Inflammatory macrophage treated with lipopolysaccharide for 4 hours (primary cell): ENCODE measurements around the gene CLASRP.
A peak's percentile ranks its signal among the peaks of the same experiment; 100 is the strongest.

Experiments
- DNase-seq: peaks from one replicate; pipeline ENCODE4 v3.0.0-alpha.2; 2020

The CLASRP gene

DNA sequence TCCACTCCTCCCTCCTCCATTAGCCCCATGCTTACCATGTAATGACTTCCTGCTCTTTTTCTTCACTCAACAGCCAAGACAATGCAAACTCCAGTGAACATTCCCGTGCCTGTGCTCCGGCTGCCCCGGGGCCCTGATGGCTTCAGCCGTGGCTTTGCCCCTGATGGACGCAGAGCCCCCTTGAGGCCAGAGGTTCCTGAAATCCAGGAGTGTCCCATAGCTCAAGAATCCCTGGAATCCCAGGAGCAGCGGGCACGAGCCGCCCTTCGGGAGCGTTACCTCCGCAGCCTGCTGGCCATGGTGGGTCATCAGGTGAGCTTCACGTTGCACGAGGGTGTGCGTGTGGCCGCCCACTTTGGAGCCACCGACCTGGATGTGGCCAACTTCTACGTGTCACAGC, 51.2 kb downstream of the CLASRP start:
- DNase-seq = no peak

DNA sequence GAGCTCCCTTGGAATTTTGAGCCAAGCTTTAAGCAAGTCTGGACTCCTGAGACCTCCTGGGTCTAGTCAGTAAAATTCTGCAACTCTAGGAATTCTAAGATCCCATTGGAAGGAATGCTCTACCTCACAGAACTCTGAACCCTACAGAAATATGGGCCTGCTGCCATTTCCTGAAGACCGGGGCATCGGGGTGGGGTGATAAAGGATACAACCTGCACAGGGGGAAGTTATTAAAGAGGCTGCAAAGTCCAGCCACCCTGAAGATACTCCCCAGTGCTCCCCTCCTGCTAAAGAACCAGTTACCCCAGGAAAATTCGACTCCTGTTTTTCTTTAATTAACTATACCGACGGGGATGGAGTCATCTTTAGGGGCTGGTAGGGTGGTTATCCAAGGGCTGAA, 51.8 kb downstream of the CLASRP start:
- no peak for DNase-seq

DNA sequence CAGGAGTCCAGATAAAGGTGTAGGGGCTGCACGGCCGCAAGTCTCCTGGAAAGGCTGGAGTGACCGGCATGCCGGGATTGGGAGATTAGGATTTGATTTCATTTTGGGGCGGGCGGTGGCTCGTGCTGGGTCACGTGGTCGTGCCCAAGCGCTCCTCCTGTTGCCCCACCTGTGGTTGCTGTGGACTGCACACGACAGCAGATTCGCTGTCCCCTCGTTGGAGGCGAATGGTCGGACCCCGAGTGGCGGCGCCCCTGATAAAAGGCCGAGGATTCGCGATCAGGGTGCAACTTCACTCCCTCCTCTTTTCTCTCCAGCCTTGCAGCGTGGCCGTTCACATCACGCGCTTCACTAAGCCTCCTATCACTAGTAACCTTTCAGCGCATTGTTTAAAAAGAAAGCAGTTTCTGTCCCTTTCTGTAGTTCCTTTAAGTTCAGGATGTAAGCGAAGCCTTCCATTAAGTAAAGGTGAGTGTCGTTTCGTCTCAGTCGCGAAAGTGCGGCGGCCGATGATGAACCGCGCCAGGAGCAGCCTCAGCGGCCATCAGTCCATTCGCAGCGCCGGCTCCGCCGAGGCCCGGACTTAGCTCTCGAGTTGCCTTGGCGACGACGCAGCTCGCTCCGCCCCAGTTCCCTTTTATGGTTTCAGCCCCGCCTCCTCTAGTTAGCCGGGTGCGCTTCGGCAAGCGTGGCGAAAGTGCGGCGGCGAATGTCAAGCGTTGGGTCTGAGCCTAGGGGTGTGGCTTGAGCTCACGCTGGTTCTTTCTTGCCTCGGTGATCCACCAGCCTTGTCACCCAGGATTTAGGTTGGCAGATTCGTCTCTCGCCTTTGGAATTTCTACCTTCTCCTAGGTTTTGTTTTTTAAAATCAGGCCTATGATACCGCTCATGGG, 52.4 kb downstream of the CLASRP start:
- DNase-seq = peak; percentile 99

DNA sequence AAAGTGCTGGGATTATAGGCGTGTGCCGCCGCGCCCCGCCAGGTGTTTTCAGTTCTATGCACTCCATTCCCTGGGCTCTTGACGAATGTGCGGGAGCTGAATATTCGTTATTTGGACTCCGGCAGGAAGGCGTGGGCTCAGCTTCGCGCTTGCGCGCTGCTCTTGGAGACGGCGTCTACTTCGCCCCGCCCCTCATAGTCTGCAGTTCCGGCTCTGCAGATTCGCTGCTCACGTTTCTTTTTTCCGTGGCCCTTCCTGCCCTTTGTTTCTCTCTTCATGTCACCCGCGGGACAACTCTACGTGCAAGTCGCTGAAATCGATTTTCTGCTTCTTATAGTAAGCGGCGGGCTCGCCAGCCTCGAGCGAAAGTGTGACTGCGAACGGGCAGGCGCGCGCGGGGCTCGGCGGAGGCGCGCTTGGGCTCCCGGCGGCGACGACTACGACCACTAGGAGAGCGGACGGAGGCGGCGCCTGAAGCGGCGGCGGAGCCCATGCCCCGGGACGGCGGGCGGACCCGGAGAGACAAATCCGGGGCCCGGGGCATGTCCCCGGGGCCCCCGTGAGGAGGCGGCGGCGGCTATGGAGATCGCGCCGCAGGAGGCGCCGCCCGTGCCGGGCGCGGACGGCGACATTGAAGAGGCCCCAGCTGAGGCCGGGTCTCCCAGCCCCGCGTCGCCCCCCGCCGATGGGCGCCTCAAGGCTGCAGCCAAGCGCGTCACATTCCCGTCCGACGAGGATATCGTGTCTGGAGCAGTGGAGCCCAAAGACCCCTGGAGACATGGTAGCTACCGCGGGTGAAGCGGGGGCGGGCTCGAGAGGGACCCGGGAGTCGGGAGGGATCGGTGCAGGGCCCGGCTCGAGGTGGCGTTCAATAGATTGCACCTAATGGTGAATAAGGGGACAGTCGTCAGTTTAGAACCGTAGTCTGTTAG, 54.2 kb downstream of the CLASRP start, which contains the start of gene PPP1R37:
Gene PPP1R37, plus strand, starts transcription at position 433 of the 932 bp plus-strand sequence. Its CDS starts 147 bp downstream, at position 580.
- peak; percentile 98 for DNase-seq

DNA sequence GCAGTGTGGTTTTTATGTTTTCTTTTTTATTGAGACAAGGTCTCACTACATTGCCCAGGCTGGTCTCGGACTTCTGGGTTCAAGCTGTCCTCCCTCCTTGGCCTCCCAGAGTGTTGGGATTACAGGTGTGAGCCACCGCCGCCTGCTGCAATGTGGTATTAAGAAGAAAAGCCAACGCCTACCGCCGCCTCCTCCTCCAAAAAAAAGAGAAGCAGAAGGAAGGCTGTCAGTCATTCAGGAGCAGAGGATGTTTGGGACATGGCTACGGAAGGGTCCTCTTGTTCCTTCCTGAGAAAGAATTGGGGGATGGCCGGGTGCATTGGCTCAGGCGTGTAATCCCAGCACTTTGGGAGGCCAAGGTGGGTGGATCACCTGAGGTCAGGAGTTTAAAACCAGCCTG, 55.3 kb downstream of the CLASRP start:
- DNase-seq = no peak

DNA sequence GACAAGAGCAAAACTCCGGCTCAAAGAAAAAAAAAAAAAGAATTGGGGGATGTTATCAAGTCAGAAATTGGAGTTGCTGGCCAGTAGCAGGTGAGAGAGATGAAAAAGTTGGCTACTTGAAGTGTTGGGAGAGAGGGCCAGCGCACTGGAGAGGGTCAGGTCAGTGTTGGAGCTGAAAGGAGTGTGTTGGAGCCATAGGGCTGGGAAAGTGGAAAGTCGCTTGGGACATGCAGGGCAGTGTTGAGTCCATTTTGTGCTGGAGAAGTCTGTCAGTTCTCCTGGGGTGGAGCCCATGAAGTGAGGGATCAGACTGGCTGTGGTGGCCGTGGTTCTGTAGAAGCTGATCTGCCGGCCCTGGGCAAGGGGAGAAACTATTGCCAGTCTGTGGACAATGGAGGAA, 55.9 kb downstream of the CLASRP start:
- DNase-seq = no peak

DNA sequence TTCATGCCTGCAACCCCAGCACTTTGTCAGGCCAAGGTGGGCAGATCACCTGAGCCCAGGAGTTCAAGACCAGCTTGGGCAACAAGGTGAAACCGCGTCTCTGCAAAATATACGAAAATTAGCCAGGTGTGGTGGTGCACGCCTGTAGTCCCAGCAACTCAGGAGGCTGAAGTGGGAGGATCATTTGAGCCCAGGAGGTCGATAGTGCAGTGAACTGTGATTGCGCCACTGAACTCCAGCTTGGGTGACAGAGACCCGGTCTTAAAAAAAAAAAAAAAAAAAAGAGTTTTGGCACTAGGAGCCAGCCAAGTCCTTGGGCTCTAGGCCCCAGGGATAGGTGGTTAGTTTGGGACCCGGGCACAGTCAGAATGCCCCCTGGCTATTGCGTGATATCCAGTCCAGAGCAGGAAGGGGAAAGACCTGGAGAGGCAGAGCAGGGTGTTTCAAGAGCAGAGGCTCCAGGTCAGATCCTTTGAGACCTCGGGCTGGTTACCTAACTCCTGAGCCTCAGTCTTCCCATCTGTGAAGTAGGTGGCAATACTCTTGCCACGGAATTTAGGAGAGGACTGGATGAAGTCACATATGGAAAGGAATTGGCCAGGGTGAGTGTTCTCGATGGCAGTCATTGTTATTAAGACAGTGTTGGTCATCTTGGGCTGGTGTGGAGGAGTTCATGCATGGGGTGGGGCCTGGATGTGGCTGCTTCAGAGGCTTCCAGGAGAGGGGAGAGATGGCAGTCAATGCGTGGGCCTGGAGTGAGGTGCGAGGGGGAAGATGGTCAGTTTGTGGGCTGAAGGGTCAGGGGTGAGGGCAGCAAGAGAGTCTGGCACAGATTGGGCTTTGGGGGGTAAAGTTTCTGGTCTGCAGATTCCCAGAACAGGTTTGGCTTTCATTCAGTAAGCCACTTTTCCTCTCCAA, 56.9 kb downstream of the CLASRP start:
- DNase-seq = peak; percentile 10

DNA sequence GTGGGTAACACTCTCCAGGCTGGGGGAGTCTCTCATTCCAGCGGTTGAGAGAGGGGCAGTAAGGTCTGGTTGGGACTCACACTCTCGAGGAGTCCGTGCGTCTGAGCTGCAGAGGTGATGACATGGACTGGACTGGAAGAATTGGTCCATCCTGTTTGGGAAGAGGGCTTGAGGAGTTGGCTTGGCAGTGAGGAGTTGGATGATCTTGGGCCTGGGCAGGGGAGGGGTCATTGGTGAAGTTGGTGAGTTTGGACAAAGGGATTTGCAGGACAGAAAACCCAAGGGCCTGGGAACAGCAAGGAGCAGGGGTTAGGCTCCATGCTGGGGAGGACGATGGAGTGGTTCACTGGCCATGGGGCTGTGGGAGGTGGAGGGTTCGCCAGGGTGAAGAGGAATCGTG, 57.9 kb downstream of the CLASRP start:
- DNase-seq = no peak

DNA sequence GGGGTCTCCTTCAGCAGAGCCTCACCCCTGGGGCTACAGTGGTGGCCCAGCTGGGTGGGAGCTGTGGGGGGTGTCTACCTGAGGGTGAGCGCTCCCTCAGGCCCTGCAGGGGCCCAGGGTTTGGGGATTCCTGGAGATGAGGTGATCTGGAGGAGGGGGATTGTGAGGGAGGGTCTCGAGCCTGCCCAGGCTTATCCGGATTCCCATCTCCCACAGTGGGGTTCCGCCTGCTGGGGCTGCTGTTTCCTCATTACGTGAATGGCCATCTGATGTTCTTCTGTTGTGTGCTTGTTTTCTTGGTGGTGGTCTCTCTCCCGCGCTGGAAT, 58.6 kb downstream of the CLASRP start:
- DNase-seq = no peak

DNA sequence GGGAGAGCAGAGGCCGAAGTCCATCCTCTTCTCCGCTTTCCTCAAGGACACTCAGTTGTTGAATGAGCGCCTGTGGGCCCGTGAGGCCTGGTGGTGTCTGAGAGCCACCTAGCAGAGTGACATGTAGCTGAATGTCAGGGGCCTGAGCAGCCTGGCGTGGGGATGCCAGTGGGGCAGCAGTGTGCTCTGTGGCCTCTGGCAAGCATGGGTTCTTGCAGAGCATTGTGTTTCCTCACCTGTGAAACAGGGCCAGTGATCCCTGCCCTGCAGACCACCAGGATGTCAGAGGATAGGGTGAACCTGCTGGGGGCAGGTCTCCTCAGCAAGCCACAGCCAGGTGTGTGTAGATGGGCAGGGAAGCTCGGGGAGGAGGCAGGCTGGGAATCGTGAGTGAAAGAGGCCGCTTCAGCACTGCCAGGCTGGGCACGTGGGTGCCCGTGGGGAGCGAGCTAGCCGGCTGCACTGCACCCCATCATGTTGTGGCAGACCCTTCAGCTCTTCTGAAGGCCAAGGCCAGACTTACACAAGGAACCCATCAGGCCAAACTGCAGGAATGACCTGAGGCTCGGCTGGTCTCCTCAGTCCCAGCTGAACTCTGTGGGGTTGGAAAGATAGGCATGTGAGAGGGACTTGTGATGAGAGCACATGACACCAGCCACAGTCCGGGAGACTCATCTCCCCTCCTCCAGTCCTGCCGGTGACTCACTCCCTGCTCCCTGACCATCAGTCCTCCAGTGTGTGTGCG, 59.1 kb downstream of the CLASRP start:
- peak; percentile 90 for DNase-seq

DNA sequence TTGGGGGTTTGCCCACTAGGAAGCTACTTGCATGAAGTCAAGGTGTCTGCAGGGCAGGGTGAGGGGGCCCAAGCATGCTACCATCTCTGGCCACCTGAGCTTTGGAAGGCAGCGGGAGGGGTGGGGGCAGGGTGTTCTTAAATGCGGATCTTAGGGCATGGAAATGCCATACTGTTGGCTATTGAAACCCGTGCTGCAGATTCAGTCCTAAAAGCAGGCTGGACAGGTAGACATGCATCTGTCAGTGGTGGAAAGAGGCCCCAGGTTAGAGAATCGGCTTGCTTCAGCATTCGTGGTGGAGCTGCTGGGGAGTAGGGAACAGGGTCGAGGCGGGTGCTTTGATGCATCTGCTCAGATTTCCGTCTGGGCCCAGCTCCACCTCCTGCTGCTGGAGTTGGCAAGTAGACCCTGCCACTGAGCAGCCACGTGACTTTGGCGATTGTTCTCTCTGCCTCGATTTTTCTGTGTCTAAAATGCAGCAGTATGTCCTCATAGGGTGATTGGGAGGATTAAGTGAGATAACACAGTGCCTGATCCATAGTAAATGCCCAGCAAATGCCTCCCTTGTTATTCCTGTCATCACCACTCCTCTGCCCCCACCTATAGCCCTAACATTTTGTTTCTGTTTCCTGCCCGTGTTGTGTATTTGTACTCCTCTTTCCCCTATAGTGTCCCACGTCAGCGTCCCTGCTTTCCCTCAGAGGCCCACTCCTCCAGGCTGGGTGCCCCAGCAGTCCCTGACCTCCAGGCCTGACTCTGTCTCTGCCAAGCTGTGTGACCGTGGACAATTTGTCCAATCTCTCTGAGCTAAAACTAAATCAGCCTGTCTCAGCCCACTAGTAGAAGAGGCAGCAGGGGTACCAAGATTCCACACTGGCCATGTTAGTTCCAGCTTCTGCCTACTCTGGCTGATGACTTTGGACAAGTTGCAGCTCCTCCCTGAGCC, 59.9 kb downstream of the CLASRP start:
- DNase-seq = no peak

DNA sequence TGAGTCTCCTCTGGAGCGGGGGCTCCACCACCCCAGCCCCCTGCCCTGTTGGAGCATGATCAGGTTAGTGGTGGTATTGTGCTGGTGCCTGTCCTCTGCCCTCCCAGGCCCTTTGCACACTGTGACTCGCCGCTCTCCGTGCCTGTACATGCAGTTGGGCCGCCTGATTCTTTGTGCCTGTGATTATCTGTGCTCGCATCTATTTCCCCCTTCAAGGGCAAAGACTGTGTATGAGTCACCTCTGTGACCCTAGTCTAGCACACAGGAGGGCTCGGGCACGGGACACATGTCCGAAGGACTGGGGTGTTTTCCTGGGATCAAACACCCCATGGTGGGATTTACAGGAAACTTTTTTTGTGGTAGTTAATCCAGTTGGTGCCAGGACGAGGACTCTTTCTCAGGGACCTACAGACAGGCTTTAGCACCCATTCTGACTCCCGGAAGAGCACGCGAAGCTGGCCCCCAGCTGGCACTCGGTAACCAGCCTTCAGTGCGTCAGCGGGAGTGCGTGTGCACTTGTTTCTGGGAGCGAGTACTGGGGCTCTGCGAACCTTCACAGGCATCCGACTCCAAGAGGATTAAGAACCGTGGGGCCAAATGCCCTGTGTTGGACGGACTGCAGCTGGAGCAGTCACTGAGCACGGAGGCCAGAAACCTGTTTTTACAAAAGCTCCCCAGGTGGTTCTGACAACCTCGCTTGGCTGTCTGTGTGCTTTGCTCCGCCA, 60.8 kb downstream of the CLASRP start:
- no peak for DNase-seq

DNA sequence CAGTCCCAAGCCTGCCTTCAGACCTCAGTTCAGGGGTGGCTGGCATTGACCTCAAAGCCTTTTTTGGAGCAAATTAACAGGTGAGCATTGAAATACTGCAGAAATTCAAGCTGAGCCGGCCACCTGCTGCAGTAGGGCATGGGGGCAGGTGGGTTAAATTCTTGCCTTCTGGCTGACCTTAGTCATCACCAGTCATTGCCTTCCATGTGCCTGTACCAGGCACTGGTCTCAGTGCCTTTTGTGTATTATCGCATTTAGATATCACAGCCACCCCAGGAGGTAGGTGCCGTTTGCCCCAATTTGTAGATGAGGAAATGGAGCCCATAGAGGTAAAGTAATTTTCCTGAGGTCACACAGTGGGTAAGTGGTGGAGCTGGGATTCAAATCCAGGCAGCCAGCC, 61.4 kb downstream of the CLASRP start:
- no peak for DNase-seq

DNA sequence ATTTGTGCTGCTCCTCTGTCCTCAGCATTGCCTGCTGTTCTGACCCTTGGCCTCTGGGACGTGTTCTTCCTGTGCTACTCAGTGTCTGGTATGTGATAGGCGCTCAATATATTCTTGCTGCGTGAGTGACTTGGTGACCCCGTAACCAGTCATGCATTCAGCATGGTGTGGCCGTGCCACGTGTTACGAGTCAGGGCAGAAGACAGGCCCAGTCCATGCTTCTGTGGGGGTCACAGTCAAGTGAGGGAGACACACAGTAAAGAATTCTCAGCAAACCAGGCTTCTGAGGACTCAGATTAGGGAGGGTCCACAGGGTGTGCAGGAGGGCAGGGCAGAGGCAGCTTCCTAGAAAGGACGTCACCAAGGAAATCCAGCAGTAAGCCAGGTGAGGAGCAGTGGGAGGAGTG, 62.0 kb downstream of the CLASRP start:
- no peak for DNase-seq

DNA sequence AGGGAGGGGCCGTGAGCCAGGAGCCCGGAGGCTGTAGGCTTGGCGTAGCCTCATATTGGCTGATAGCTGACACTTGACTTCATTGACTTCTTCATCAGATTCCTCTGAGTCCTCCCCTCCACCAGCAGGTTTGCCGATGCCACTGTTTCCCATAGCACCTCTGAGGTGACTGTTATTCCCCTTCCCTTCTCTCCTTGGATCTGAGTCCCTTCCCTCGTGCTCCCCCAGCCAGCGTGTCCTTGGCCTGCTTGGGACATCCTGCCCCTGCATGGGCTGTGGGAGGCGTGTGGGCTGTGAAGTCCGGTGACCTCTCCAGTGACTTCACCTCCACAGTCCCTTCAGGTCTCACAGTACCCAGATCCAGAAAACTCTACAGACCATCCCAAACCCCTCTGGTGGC, 63.0 kb downstream of the CLASRP start:
- no peak for DNase-seq

DNA sequence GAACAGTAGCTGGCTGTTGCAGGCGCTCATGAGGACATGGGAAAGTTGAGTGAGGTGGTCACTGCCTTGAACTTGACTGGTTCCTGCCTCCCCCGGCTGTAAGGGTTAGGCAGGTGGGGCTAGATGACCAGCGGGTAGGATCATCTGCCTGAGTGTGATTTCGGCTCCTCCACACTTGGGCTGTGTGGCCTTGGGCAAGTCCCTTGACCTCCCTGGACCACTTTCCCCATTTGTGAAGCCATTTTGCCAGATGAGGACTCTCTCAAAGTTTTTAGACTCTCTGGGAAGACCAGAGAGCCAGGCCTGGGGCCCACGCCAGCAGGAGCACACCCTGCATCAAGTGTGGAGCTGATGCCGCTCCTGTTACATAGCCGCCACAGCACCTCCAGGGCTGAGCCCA, 63.6 kb downstream of the CLASRP start:
- no peak for DNase-seq

DNA sequence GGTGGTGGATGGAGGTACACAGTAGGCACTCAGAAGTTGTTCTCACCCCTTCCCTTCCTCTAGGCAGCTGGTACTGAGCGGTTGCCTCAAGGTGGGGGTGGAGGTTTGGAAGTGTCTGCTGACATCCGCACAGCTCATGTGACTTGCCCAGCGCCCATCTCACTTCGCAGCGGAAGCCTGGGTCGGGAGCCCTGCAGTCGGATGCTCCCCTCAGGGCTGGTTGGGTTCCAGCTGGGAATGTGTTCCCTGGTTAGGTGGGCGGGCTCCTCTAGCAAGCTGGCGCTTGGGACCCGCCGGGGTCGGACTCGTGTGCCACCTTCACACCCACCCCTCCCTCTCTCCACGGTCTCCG, 64.3 kb downstream of the CLASRP start:
- DNase-seq = peak; percentile 21

DNA sequence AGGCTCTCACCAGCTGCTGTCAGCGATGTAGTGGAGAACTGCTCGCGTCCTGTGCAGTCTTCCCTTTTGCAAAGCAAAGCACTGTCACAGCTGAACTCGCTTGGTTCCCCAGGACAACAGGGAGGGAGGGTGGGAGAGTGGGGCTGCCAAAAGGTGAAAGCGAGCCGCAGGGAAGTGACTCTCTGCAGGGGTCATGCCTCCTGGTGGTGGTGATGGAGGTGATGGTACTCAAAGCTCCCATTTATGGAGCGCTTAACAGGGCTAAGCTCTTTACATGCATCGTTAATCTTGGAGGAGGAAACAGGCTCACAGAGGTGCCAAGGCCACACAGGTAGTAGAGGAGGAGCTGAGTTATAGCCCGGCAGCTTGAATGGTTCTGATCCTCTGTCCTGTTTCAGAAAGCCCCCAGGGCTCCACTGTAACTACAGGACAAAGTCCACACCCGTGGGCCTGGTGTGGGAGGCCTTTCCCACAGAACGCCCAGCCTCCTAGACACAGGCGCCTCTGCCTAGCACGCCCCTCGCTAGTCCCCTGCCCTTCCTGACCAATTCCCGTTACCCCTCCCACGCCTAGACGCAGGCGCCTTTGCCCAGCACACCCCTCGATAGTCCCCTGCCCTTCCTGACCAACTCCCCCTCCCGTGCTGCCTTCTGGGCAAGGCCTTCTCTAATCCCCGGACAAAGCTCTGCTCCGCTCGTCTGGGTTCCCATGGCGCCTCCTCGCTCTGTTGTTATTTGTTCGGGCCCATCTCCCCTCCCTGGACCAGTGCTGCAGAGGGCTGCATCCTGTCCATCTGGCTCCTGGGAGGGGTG, 64.9 kb downstream of the CLASRP start:
- no peak for DNase-seq

DNA sequence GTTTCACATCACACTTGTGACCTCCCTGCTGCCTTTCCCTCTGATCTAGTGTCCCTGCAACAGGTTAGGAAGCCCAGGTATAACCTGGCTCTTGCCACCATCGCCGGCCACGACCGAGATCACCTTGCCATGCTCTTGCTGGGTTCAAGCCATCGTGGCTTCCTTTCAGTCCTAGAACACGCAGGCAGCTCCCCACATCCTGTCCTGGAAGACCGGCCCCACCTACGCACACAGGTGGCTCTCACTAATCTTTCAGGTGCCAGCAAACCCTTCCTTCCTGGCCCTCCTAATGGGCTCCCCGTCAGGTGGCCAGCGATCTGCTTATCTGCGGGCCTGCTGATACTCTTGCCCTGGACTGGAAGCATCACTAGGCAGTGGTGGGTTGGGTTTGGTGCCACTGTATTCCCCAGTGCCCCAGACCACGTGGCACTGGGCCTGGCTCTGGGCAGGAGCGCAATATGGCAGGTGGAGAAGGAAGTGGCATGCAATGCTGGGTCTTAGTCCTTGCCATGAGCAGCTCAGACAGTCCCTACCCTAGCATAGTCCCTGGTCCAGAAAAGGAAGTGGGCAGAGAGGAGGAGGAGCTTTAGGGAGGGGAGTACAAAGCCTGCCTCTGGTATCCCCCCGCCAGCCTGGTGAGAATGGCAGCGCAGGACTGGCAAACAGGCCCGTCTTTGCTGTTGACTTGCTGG, 66.0 kb downstream of the CLASRP start:
- no peak for DNase-seq
